ENCODE data around the gene LINC00632. TPM values are rescaled to one million over a fixed set of nuclear protein-coding genes. Genes with fewer than 3 reads are reported as not detected.
A peak's percentile ranks its signal among the peaks of the same experiment; 100 is the strongest.
"Not testable (repeated sequence)": the region's sequence is repeated elsewhere in the genome, so short reads cannot be mapped to it uniquely, and the experiment has no call there.

The LINC00632 gene
- 26.1 and 31.3 TPM in 2 replicates for total RNA-seq (2014; rRNA removed; shearing (Covaris generic); ENCODE audit: low replicate concordance)

DNA sequence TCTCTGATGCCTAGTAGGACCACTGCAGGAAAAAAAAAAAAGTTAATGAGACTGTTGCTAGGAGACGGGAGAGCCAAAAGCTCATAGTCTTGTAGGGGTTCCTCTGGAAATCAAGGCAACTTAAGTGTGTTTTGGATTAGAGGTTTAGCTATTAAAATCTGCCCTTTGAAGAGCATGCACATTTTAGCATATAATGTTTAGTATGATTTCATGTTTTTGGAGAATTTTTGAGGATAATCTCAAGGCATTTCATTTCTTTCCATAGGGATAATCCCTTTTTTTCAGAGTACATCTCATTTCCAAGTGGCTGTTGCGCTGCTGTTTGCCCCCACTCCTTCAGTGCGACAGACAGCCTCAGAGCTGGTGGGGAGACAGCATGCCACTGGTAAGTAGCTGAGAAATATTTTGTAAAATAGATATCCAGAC lies at the start of gene LINC00632:
LINC00632 (plus strand) TSS at position 339 of the 426 bp plus-strand sequence.
- in situ Hi-C loops (cut with HindIII; ENCODE audit: low pct_unique_long_range_greater_than_20kb, low sequenced_read_pairs): no loop called here
- no peak for DNase-seq (ENCODE audit: low read depth)

DNA sequence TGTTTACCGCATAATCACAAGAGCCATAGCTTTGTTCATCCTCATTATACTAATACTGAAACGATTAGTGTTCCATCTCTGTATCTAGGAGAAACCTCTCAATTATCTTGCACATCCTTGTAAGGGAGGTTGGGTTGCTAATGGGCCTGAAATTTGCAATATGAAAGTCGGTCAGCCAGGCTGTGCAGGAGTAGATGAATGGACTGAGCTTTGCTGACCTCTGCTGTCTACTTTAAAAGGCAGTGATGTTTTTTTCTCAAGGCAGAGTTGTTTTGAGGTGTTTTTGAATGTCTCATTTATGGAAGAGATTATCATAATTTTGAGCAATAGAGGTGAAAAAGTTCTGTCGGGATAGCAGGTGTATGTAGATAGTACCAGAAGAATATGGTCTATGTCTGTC lies 47.9 kb upstream of the LINC00632 start:
- DNase-seq (ENCODE audit: low read depth): no peak
- in situ Hi-C loops (cut with HindIII; ENCODE audit: low pct_unique_long_range_greater_than_20kb, low sequenced_read_pairs): no loop called here

DNA sequence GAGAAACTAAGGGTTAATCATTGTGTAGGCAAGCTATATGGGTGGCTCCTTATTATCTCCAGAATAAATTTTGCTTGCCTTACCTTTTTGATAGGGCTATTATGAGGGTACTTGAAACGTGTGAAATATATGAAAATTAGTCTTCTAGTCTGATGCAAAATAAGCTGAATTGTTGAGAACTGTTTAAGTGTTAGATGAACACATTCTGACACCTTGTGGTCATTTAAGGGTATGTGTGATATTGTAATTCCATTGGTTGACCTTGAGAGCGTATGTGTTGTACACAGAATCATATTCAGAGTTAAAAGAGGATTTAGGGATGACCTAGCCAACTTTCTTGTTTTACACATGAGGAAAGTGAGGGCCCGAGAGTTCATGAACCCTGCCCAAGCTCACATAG lies 44.6 kb upstream of the LINC00632 start:
- in situ Hi-C loops (cut with HindIII; ENCODE audit: low pct_unique_long_range_greater_than_20kb, low sequenced_read_pairs): no loop called here

DNA sequence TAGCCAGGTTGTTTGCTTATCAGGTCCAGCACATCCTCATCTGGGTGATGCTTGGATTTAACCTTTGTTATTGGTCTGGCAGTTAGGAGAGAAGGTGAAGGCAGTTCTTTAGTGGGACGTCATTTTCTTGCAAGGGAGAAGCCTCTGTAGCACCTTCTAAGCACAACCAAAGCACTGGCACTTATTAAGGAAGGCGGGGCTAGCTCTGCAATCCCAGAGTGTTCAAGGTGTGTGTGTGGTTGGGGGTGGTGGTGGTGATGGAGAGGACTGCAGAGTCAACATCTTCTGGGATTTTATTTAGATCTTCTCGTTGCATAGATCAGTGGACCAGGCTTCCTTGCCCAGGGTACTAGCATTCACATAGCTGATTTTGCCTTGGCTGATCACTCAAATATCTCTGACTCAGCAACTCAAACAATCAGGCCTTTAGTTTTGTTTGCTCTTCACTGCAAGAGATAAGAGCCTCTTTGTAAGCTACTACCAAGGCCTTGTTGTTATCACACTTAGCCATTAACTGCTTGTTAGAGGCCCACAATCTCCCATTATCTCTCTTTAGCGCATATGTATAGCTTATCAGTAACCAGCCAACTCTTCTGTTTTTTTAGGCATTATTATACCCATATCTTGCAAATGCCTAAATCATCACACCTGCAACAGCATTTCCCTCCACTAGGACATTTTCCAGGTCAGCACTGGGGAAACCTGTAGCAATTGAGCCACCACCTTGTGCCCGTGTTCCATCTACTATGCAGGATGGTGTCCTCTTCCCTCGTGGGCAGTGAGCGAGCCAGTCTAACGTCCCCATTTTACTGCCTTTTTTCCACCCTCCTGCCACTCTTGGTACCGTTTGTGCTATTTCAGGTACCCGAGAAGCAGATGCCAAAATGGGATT lies 36.5 kb upstream of the LINC00632 start:
- no peak for DNase-seq (ENCODE audit: low read depth)

More for the DNA sequence above, 44.6 kb upstream of the LINC00632 start:
- DNase-seq (ENCODE audit: low read depth): no peak

DNA sequence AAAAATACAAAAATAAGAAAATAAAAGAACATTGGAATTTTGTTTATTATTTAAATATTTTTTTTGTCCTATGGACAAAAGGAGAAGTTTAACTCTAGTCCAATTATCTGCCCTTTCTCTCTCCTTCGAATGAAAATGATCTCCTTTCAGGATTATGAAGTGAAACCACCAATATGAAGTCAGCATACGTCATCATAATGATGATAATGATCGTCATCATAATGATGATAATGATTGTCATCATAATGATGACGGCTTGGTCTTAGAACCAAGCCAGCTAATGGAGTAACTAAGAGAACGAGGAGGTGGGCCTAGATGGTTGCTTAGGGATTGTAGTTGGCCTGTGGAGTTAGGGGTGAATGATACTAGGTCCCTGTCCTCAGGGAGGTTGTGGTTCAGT lies 21.9 kb upstream of the LINC00632 start:
- in situ Hi-C loops (cut with HindIII; ENCODE audit: low pct_unique_long_range_greater_than_20kb, low sequenced_read_pairs): no loop called here
- no peak for DNase-seq (ENCODE audit: low read depth)

More for the DNA sequence above, 36.5 kb upstream of the LINC00632 start:
- in situ Hi-C loops (cut with HindIII; ENCODE audit: low pct_unique_long_range_greater_than_20kb, low sequenced_read_pairs): no loop called here

DNA sequence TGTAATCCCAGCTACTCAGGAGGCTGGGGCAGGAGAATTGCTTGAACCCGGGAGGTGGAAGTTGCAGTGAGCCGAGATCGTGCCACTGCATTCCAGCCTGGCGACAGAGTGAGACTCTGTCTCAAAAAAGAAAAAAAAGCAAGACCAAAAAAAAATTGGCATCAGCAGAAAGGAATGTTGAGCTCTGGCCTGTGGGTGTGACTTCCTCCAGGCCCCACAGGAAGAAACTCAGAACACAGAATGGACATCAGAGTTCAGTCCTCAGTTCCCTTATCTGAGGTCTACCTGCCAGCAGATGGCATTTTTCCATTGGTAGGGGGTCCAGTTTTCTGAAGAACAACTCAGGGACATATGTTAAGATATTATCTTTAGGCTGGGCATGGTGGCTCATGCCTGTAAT lies 18.0 kb upstream of the LINC00632 start:
- DNase-seq (ENCODE audit: low read depth): peak; percentile 9
- in situ Hi-C loops (cut with HindIII; ENCODE audit: low pct_unique_long_range_greater_than_20kb, low sequenced_read_pairs): not testable (repeated sequence)

DNA sequence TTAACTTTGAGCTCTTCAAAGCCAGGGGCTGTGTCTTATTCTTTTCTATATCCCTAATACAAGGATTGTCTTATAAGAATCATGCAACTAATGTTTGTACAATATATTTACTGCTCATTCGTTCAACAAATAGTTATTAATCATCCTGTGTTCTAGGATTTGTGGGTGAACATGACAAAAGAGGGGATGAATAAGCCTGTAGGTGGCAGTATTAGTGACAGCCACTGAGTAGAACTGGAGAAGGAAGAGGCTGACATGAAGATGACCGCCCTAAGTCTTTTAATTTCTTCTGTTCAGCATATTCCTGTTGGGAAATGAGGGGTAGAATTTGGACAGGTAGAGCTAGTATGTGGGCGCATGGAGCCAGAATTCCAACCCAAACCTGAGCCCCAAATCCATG lies 11.9 kb upstream of the LINC00632 start:
- no peak for DNase-seq (ENCODE audit: low read depth)
- in situ Hi-C loops (cut with HindIII; ENCODE audit: low pct_unique_long_range_greater_than_20kb, low sequenced_read_pairs): no loop called here

DNA sequence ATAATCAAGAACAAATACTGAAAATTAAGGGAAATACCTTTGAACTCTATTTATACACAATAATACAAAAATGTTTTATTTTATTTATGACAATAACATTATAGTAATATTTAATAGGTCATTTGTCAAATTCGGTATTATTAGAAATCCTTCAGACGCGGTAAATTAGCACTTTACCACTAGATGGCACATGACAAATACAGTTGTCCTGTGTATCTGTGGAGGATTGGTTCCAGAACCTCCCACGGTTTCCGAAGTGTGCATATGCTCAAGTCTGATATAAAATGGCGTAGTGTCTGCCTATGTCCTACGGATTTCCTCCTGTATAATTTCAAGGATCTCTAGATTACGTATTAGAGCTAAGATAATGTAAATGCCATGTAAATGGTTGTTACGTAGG lies 8.1 kb upstream of the LINC00632 start:
- DNase-seq (ENCODE audit: low read depth): no peak
- in situ Hi-C loops (cut with HindIII; ENCODE audit: low pct_unique_long_range_greater_than_20kb, low sequenced_read_pairs): no loop called here

DNA sequence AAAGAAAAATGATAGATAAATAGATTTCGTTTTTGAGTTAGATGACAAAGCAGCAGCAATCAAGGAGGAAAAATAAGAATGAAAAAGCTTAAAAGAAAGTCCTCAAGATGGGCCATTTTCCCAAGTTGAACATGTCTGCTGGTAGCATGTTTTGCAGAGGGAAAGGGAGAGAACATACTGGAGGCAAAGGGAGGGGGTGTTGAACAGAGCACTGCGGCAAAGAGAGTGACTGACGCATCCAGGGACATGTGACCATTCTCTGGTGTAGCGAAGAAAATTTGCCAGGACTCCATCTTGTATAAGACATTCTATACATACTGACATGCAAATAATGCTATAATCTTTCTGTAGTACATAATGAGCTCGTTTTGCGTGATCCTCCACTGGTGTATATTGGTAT lies 1.2 kb downstream of the LINC00632 start:
- DNase-seq (ENCODE audit: low read depth): no peak
- in situ Hi-C loops (cut with HindIII; ENCODE audit: low pct_unique_long_range_greater_than_20kb, low sequenced_read_pairs): no loop called here

DNA sequence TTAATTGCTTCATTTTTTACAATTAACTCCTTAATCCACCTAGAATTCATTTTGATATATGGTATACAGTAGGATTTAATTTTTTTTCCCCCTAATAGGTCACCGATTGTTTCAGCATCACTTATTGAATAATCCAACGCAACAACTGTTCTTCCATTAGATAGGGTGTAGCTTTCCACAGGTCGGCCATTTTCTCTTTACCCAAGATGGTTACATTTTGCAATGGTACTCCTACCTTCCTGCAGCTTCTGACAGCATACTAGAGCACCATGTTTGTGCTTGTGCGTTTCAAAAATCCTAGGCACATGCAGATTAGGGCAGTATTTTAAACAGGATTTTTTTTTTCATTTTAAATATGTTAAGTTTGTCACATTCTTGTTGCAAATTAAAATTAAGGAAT lies 2.3 kb downstream of the LINC00632 start:
- no peak for DNase-seq (ENCODE audit: low read depth)
- in situ Hi-C loops (cut with HindIII; ENCODE audit: low pct_unique_long_range_greater_than_20kb, low sequenced_read_pairs): no loop called here

DNA sequence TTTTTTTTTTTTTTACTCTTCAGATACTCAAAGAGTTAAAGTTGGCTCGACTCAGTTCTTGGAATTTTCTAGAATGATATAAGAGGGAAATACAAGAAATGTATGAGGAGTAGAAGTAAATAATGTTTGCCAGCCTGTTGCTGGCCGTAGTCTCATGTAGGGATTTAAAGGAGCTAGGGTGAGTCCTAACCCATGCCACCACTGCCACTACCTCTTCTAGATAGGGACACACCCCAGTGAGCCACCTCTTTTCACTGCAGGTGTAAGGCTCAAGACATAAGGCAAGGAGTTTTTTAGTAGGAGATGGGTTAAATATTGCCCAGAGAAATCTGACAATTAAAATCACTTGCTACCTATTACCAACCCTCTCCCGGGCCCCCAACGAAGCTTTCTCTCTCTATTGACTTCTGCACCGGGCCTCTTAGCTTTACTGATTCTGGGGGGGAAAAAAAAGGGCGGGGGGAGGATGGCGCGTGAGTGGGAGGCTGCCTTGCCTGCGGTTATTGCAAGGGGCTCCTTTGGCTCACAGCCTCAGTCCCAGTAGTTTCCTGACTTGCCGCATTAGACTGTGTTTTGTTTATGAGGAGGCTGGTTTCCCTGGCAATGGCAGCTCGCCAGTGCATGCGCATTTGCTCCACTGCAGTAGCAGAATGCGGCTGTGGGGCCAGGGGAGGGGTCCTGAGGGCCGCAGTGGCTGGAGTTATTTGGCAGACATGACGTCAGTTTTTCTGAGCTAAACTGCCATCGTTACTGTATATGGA lies 3.0 kb downstream of the LINC00632 start:
- peak; percentile 37 for DNase-seq (ENCODE audit: low read depth)
- in situ Hi-C loops (cut with HindIII; ENCODE audit: low pct_unique_long_range_greater_than_20kb, low sequenced_read_pairs): no loop called here

DNA sequence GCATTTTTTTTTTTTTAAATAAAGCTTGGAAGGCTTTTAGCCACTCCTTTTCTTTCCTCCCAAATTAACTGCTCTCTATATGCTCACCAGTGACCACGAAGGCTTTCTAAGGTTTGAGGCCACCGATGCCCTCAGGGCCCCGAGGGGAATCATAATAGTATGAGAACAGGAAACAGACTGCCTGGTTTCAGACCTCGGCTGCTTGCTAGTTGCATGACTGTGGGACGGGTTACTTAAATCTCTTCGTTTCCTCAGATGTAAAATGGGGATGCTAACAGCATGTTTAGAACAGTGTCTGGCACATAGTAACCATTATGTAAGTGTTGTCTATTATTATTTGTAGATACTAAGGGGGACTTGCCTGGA lies 3.6 kb downstream of the LINC00632 start:
- DNase-seq (ENCODE audit: low read depth): no peak
- in situ Hi-C loops (cut with HindIII; ENCODE audit: low pct_unique_long_range_greater_than_20kb, low sequenced_read_pairs): no loop called here

DNA sequence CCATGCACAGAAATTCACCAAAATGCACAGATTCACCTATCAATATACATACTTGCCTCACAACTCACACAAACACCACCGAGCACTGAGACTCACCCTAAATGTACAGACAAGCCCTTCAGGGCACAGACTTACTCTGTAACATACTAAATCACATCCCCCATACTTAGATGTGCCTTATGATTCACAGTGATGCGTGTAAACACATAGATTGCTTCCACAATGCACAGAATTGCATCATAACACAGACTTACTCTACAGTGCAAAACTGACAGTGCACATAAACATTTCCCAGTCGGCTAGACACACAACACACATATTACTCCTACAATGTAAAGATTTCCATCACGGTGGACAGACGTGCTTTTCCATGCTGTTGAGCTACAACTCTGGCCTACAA lies 6.2 kb downstream of the LINC00632 start:
- DNase-seq (ENCODE audit: low read depth): no peak

DNA sequence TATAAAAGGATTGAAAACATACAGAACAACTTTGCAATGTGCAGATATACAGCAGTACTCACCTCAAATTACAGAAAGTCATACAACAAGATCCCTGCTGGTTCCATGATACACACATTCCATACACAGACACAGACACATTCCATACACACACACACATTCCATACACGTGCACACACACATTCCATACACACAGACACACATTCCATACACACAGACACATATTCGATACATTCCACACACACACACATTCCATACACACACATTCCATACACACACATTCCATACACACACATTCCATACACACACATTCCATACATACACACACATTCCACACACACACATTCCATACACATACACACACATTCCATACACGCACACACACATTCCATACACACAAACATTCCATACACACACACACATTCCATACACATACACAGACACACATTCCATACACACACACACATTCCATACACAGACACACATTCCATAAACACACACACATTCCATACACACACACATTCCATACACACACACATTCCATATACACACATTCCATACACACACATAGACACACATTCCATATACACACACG lies 13.7 kb downstream of the LINC00632 start:
- in situ Hi-C loops (cut with HindIII; ENCODE audit: low pct_unique_long_range_greater_than_20kb, low sequenced_read_pairs): no loop called here
- DNase-seq (ENCODE audit: low read depth): peak; percentile 16

More for the DNA sequence above, 6.2 kb downstream of the LINC00632 start:
- in situ Hi-C loops (cut with HindIII; ENCODE audit: low pct_unique_long_range_greater_than_20kb, low sequenced_read_pairs): no loop called here

DNA sequence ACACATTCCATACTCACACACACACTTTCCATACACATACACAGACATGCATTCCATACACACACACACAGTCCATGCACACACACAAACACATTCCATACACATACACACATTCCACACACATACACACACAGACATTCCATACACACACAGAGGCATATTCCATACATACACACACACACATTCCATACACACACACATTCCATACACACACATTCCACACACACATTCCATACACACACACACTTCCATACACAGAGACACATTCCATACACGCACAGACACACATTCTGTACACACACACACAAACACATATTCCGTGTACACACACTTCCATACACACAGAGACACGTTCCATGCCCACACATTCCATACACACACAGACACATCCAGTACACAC lies 14.8 kb downstream of the LINC00632 start:
- in situ Hi-C loops (cut with HindIII; ENCODE audit: low pct_unique_long_range_greater_than_20kb, low sequenced_read_pairs): no loop called here
- no peak for DNase-seq (ENCODE audit: low read depth)

DNA sequence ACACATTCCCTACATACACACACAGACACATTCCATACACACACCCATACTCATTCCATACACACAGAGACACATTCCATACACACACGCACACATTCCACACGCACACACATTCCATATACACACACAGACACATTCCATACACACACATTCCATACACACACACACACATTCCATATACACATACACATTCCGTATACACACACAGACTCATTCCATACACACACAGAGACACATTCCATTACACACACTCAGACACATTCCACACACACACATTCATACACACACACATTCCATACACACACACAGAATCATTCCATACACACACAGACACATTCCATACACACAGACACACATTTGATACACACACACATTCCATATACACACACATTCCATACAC lies 15.2 kb downstream of the LINC00632 start:
- in situ Hi-C loops (cut with HindIII; ENCODE audit: low pct_unique_long_range_greater_than_20kb, low sequenced_read_pairs): no loop called here
- no peak for DNase-seq (ENCODE audit: low read depth)

DNA sequence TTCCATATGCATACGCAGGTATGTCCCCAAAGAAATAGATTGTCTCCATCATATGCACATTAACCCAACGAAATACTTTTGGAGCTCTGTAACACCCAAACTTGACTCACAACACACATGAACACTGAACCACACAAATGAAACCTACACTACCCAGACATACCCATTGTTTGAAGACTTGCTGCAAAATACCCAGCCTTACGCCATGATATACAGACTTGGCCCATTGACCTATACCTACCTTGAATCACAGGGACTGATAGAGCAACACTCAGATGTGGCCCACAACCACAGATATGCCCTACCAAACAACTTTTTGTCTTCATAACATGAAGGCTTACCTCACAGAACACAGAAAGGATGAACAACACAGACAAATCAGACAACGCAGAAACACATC lies 15.9 kb downstream of the LINC00632 start:
- no peak for DNase-seq (ENCODE audit: low read depth)
- in situ Hi-C loops (cut with HindIII; ENCODE audit: low pct_unique_long_range_greater_than_20kb, low sequenced_read_pairs): no loop called here

DNA sequence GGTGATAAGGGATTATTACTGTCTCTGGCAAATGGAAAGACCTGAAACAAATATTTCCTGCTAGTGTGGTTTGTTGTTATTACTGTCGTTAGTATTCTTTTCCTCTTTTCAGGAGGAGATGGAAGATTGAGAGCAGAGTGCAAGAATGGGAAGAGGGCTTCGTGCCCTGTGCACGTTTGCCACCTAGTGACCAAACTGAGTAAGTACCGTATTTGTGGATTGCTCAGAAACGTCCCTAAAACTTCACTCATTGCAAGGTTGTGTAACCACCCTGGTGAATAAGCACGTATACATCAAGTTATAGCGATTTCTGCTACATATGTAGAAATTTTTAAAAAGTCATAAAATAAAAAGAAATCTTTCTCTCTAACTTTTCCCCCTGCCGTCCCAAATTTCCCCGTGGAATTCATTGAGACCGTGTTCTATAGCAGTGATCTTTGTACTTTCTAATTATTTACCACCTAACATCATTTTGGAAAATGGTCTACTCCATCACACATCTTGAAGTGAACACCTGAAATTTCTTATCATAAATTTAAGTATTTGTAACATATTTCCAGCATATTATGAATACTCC lies 24.3 kb downstream of the LINC00632 start:
- DNase-seq (ENCODE audit: low read depth): peak; percentile 12
- in situ Hi-C loops (cut with HindIII; ENCODE audit: low pct_unique_long_range_greater_than_20kb, low sequenced_read_pairs): no loop called here

DNA sequence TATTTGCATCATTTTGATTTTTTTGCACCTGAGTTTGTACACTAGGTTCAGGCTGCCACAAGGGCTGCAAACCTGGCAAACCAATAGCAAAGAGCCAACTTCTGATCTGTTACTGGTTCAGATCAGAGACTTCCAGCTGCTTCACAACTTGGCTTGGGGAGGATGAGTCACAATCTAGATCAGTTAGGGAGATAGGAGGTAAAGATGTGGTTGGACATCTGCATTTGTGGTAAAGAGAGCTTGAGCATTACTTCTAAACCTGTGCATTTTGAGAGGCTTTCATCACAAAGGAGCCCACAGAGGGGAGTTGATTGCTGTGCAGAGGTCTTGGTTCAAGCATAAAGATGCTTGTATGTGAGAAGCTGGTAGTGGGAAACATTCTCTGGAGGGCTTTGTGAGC lies 34.5 kb downstream of the LINC00632 start:
- DNase-seq (ENCODE audit: low read depth): no peak
- in situ Hi-C loops (cut with HindIII; ENCODE audit: low pct_unique_long_range_greater_than_20kb, low sequenced_read_pairs): no loop called here
